Loucy (cell line): ENCODE results near the gene SOD2.
"Not testable (repeated sequence)": the region's sequence is repeated elsewhere in the genome, so short reads cannot be mapped to it uniquely, and the experiment has no call there.

Experiments
- CTCF ChIP-seq: fragments of 200-600 bp; sonication (generic); conservative IDR thresholded peaks from 2 replicates; pipeline ENCODE4 v1.5.1; 2014; ENCODE audit warnings: mild to moderate bottlenecking, antibody characterized with exemption, low read length
- EZH2phosphoT487 ChIP-seq: fragments of 200-600 bp; IDR thresholded peaks from 2 replicates; pipeline ENCODE4 v1.6.1; 2018; ENCODE audit warnings: antibody characterized with exemption, mild to moderate bottlenecking, moderate library complexity, borderline replicate concordance

DNA sequence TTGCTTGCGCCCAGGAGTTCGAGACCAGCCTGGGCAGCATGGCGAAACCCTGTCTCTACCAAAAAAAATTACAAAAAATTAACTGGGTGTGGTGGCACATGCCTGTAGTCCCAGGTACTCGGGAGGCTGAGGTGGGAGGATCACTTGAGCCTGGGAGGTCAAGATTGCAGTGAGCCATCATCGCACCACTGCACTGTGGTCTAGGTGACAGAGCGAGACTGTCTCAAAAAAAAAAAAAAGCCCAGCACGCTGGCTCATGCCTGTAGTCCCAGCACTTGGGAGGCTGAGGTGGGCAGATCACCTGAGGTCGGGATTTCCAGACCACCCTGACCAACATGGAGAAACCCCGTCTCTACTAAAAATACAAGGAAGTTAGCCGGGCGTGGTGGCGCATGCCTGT is 40.4 kb upstream of the SOD2 start:
- TF ChIP-seq CTCF, EZH2phosphoT487: not testable (repeated sequence)
